Activated naive CD4-positive, alpha-beta T cell treated with anti-CD3 and anti-CD28 coated beads, Interleukin-2, amount 10 ng/mL, durations not matched to agents 7 days and 5 days (primary cell): ENCODE results near the gene MRPL43.

ENCODE experiments used
- CTCF ChIA-PET: fragments of 350-600 bp; sonication (Branson Sonifier 250); formaldehyde crosslinking; loops from one replicate; lab custom pipeline; 2021; ENCODE audit warnings: antibody characterized with exemption; lab: Charles Lee
- DNase-seq: peaks from one replicate; pipeline ENCODE4 v3.0.0-alpha.2; 2020
- H3K27ac Mint-ChIP-seq: one replicate; pipeline ENCODE4 v1.8.0; 2021; ENCODE audit warnings: mild to moderate bottlenecking, moderate library complexity, mixed read lengths
- H3K27me3 Mint-ChIP-seq: one replicate; pipeline ENCODE4 v1.8.0; 2021; ENCODE audit warnings: mild to moderate bottlenecking, mixed read lengths
- H3K36me3 Mint-ChIP-seq: one replicate; pipeline ENCODE4 v1.8.0; 2021; ENCODE audit warnings: mixed read lengths
- H3K4me1 Mint-ChIP-seq: one replicate; pipeline ENCODE4 v1.8.0; 2021; ENCODE audit warnings: mixed read lengths
- H3K4me3 Mint-ChIP-seq: one replicate; pipeline ENCODE4 v1.8.0; 2021; ENCODE audit warnings: mild to moderate bottlenecking, moderate library complexity, mixed read lengths
- H3K9me3 Mint-ChIP-seq: one replicate; pipeline ENCODE4 v1.8.0; 2021; ENCODE audit warnings: mixed read lengths

Gene MRPL43

DNA sequence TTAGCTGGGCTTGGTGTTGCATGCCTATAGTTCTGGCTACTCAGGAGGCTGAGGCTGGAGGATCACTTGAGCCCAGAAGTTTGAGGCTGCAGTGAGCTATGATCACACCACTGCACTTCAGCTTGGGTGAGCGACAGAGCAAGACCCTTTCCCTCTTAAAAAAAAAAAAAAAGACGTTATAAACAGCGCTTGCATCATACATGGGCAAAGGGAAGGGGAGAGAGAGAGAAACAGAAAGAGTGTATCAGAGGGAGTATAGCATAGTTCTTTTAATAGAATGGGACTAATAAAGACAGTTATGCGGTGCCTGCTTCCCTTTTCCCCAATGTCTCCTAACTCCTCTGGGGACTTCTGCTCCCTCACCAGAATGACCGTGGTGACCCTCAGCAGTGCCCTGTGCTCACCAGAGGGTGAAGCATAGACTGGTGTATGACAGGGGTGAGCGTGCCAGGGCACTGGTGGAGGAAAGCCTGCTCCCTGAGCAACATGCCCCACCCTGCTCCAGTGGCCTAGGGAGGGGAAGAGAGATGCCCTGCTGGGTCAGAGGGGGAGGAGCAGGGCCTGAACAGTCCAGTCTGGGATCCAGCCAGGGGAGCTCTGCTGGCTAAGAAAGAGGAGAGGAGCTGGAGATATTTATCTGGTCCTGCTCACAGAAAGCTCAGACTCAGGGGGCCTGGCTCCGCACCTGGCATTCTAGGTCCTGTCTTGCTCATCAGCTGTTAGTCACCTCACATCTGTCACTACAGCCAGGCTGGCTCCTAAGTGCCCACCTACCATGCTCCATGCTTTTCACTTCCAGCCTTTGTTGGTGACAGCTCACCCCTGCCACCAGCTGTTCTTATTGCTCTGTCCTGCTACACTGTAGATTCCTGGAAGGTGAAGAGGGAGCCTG lies 41.4 kb upstream of the MRPL43 start:
- no peak for DNase-seq
- H3K9me3 Mint-ChIP-seq, result no peaks in the 10 kb centered on the region
- CTCF ChIA-PET, result interaction anchor here (8.1 kb wide), 1 partner anchor 12 kb away, joined by 98 read pairs; no protein-coding TSS in a partner anchor
- no peak overlapping the region for H3K4me3 Mint-ChIP-seq
- H3K27me3 Mint-ChIP-seq, result peaks cover 45% of the 10 kb centered on the region
- no peak overlapping the region for H3K27ac Mint-ChIP-seq
- H3K4me1 Mint-ChIP-seq, result peaks cover 22% of the 10 kb centered on the region
- H3K36me3 Mint-ChIP-seq, result peaks cover 5% of the 10 kb centered on the region

DNA sequence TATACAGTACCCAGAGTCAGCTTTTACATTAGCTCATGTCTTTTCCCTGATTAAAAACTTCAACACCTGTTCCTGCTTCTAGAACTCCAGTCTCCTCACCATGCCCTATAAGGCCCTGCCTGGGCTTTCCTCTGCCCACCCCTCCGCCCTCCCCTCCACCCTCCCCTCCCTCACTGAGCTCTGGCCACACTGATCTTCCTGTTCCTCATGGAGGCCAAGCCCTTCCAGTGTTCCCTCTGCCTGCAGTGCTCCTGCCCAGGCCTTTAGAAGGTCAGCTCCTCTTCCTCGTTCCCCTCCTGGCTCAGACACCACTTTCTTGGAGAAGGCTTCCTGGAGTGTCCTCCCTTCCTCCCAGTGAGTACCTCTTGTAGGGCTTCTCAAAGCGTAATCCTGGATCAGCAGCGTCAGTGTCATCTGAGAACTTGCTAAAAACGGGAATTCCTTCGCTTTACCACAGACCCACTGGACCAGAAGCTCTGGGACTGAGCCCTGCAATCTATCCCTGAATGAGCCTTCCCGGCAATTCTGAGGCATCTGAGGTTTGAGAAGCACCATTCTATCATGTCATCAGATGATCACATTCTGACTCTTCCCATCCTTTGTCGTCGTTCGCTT lies 39.9 kb upstream of the MRPL43 start:
- Mint-ChIP-seq H3K27me3 (peaks cover 49% of the 10 kb centered on the region), H3K9me3 (no peaks in the 10 kb centered on the region)
- CTCF ChIA-PET, result interaction anchor here (0.9 to 8.1 kb wide), 2 partner anchors 9 to 10 kb away, joined by 3 to 98 read pairs; no protein-coding TSS in a partner anchor

DNA sequence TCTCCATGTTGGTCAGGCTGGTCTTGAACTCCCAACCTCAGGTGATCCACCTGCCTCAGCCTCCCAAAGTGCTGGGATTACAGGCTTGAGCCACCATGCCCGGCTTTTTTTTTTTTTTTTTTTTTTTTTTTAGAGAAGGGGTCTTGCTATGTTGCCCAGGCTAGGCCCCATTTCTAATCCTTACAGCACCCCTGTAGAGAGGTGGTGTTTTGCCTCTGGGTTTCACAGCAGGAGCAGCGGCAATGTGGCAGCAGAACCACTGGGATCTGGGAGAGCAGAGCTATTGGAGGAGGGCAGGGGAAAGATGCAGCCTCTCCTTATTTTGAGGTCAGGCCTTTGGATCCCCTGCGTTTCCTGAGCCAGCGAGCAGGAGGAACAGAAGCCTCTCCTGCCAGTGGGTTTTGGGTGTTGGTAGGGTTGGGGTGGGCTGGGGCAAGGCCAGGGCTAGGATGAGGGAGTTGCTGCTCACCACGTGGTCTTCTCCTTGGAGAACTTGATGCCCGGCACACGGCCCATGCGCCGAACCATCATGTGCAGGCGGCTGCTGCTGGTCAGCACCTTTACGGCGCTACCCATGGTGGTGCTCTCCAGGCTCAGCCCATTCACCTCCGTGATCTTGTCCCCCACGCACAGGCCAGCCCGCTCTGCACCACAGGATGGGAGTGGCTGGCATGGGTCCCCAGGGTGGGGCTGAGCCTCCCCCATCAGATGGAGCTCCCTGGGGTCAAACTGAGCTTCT lies 35.8 kb upstream of the MRPL43 start:
- H3K27ac Mint-ChIP-seq, result no peak overlapping the region
- no peak for DNase-seq
- peaks cover 1% of the 10 kb centered on the region for H3K36me3 Mint-ChIP-seq
- no peaks in the 10 kb centered on the region for H3K4me1 Mint-ChIP-seq
- H3K27me3 Mint-ChIP-seq, result peaks cover 59% of the 10 kb centered on the region
- CTCF ChIA-PET, result interaction anchor here (0.8 to 1.3 kb wide), 3 partner anchors 9 to 12 kb away, joined by 3 to 4 read pairs (median 3); no protein-coding TSS in a partner anchor
- H3K9me3 Mint-ChIP-seq, result no peaks in the 10 kb centered on the region
- no peak overlapping the region for H3K4me3 Mint-ChIP-seq

More for the DNA sequence above, 39.9 kb upstream of the MRPL43 start:
- DNase-seq, result no peak
- H3K4me3 Mint-ChIP-seq, result no peak overlapping the region
- H3K27ac Mint-ChIP-seq, result no peak overlapping the region
- peaks cover 8% of the 10 kb centered on the region for H3K4me1 Mint-ChIP-seq
- H3K36me3 Mint-ChIP-seq, result no peaks in the 10 kb centered on the region

- H3K4me3 Mint-ChIP-seq, result no peak overlapping the region
- no peak overlapping the region for H3K27ac Mint-ChIP-seq
- no peaks in the 10 kb centered on the region for H3K4me1 Mint-ChIP-seq
- DNase-seq, result no peak
- peaks cover 1% of the 10 kb centered on the region for H3K36me3 Mint-ChIP-seq
- peaks cover 62% of the 10 kb centered on the region for H3K27me3 Mint-ChIP-seq
- CTCF ChIA-PET, result interaction anchor here (1.0 to 1.6 kb wide), 3 partner anchors 11 to 24 kb away, joined by 3 to 5 read pairs (median 3); no protein-coding TSS in a partner anchor
- H3K9me3 Mint-ChIP-seq, result no peaks in the 10 kb centered on the region
Observed at GRCh38 chr10:101021692-101022251, 34.5 kb upstream of the MRPL43 start.

- H3K9me3 Mint-ChIP-seq, result no peaks in the 10 kb centered on the region
- H3K36me3 Mint-ChIP-seq, result peaks cover 1% of the 10 kb centered on the region
- no peak for DNase-seq
- H3K4me3 Mint-ChIP-seq, result no peak overlapping the region
- CTCF ChIA-PET, result interaction anchor here (1.0 to 1.6 kb wide), 2 partner anchors 22 to 23 kb away, joined by 3 to 5 read pairs; no protein-coding TSS in a partner anchor
- no peak overlapping the region for H3K27ac Mint-ChIP-seq
- H3K27me3 Mint-ChIP-seq, result peaks cover 65% of the 10 kb centered on the region
- no peaks in the 10 kb centered on the region for H3K4me1 Mint-ChIP-seq
Observed at GRCh38 chr10:101021239-101021638, 33.9 kb upstream of the MRPL43 start.

DNA sequence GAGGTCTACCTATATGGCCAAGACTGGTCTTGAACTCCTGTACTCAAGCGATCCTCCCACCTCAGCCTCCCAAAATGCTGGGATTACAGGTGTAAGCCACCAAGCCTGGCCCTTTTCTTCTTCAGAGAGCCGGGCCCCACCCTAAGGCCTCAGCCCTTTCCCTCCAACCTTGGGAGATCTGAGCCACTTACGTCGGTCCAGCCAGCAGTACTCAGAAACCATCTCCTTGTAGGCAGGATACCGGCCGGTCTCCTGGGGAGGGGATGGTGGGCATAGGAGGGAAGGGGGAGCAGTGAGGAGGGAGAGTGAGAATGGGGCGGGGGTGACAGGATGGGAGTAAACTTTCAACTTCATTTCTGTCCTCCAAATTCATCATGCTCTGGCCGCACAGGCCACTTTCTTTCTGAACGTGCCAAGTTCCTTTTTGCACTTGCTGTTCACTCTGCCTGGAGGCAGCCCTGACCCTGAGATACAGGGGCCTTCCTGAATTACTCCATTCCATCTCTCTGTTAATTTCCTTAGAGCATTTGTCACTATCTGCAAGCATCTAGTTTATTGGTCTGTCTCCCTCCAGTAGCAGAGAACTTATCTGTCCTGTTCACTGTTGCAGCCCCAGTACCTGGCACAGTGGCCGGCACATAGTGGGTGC lies 33.3 kb upstream of the MRPL43 start:
- CTCF ChIA-PET, result interaction anchor here (1.4 to 7.2 kb wide), 4 partner anchors 8 to 41 kb away, joined by 5 to 169 read pairs (median 57); partner anchors contain the start of genes KAZALD1, LZTS2, PDZD7 and SFXN3
- Mint-ChIP-seq H3K9me3 (no peaks in the 10 kb centered on the region), H3K4me3 (no peak overlapping the region), H3K4me1 (no peaks in the 10 kb centered on the region), H3K27me3 (peaks cover 72% of the 10 kb centered on the region), H3K36me3 (peaks cover 1% of the 10 kb centered on the region), H3K27ac (no peak overlapping the region)
- no peak for DNase-seq

DNA sequence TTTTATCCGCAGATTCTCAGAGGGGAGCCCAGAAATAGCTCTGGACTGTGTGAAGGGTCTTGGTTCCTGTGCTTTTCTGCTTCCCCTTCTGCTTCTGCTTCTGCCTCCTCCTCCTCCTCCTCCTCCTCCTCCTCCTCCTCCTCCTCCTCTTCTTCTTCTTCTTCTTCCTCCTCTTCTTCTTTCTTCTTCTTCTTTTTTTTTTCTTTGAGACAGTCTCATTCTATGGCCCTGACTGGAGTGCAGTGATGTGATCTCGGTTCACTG lies 32.1 kb upstream of the MRPL43 start:
- no peak overlapping the region for H3K27ac Mint-ChIP-seq
- no peaks in the 10 kb centered on the region for H3K9me3 Mint-ChIP-seq
- peaks cover under 1% of the 10 kb centered on the region for H3K4me1 Mint-ChIP-seq
- no peak overlapping the region for H3K4me3 Mint-ChIP-seq
- H3K36me3 Mint-ChIP-seq, result peaks cover 1% of the 10 kb centered on the region
- CTCF ChIA-PET, result interaction anchor here (0.6 to 7.2 kb wide), 21 partner anchors 9 to 123 kb away, joined by 3 to 169 read pairs (median 5); partner anchors contain the start of genes KAZALD1, LZTS2, PDZD7 and SFXN3
- no peak for DNase-seq
- peaks cover 84% of the 10 kb centered on the region for H3K27me3 Mint-ChIP-seq

DNA sequence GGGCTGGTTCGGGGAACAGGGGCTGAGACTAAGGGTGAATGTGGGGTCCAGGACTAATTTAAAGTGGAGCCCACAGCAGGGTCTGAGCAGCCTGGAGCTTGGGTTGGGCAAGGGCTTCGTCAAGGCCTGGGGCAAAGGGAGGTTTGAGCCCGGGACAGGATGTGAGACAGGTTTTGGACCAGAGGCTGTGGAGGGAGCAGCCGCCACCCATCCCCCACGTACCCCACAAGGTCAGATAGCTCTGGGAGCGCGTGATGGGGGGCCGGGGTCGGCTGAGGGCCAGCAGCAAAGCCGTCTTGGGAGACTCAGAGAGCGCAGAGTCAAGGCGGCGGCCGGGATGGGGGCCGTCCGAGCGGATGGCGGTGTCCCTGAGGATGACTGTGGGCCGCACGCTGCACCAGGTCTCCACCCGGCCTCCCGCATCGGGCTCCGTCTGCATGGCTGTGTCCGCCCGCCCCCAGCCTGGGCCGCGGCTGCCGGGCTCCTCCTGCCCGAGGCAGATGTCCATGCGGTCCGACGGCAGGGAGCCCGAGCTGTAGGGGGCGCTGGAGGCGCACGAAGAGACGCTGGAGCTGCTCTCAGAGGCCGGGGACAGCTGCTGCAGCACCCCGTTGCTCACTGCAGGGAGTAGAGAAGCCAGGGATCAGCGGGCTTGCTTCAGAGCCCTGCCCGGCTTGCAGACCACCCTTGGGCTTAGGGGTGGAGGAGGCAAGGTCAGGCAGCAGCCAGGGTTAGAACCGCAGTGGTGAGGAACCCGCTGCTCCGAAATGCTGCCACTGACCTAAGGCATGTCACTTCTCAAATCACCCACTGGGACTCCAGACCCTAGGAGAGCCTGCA lies 31.5 kb upstream of the MRPL43 start:
- peak; percentile 88 for DNase-seq
- Mint-ChIP-seq H3K9me3 (no peaks in the 10 kb centered on the region), H3K4me1 (peaks cover 3% of the 10 kb centered on the region), H3K4me3 (no peak overlapping the region), H3K27ac (no peak overlapping the region), H3K36me3 (peaks cover 1% of the 10 kb centered on the region), H3K27me3 (peaks cover 86% of the 10 kb centered on the region)
- CTCF ChIA-PET, result interaction anchor here (0.6 to 7.2 kb wide), 22 partner anchors 10 to 124 kb away, joined by 3 to 169 read pairs (median 4); partner anchors contain the start of genes KAZALD1, LZTS2, PDZD7 and SFXN3

DNA sequence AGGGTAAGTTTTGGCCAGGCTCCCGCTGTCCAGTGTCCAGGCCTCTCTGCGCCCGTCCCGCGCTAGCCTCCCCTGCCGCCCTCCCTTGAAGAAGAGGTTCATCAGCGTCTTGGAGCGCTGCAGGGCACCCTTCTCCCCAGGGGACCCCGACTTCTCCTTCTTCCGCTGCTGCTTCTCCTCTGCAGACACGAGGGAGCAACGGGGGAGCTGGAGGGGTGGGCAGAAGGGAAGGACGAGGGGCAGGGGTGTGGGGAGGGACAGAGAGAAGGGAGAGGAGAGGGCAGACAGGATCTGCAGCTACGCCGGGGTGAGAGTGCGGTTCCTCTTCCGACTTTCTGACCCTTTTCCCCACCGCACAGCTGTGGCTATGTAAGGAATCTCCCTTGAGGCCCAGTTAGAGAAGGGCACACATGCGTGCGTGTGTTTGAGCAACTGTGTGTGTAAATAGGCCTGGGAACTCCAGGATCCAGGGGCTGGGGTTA lies 30.9 kb upstream of the MRPL43 start:
- peaks cover 86% of the 10 kb centered on the region for H3K27me3 Mint-ChIP-seq

DNA sequence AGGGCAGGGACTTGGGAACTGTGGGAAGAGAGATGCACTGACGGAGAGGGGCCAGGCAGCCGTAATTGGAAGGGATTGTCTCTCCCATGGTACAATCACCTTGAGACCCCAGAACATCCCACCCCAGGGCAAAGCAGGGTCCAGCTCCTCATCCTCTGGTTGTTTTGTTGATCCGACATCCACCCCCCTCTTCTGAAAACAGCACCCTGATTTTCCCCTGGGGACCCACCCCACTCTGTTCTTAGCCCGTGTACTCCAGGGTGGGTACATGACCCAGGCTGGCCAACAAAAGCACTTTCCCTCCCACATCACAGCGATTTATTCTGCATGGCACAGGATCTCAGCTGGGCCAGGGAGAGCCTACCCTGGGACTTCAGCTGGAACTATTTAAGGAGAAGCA lies 29.5 kb upstream of the MRPL43 start:
- DNase-seq, result no peak
- H3K4me3 Mint-ChIP-seq, result no peak overlapping the region
- peaks cover 12% of the 10 kb centered on the region for H3K4me1 Mint-ChIP-seq
- H3K36me3 Mint-ChIP-seq, result peaks cover 1% of the 10 kb centered on the region
- CTCF ChIA-PET, result interaction anchor here (0.6 to 7.2 kb wide), 8 partner anchors 12 to 128 kb away, joined by 3 to 169 read pairs (median 10); partner anchors contain the start of genes LZTS2, PDZD7 and SFXN3
- peaks cover 90% of the 10 kb centered on the region for H3K27me3 Mint-ChIP-seq
- no peaks in the 10 kb centered on the region for H3K9me3 Mint-ChIP-seq
- no peak overlapping the region for H3K27ac Mint-ChIP-seq

More for the DNA sequence above, 30.9 kb upstream of the MRPL43 start:
- peaks cover 5% of the 10 kb centered on the region for H3K4me1 Mint-ChIP-seq
- H3K4me3 Mint-ChIP-seq, result no peak overlapping the region
- H3K27ac Mint-ChIP-seq, result no peak overlapping the region
- H3K36me3 Mint-ChIP-seq, result peaks cover 1% of the 10 kb centered on the region
- no peak for DNase-seq
- CTCF ChIA-PET, result interaction anchor here (1.1 to 7.2 kb wide), 12 partner anchors 11 to 124 kb away, joined by 3 to 169 read pairs (median 10); partner anchors contain the start of genes LZTS2, PDZD7 and SFXN3
- no peaks in the 10 kb centered on the region for H3K9me3 Mint-ChIP-seq

- H3K27ac Mint-ChIP-seq, result no peak overlapping the region
- CTCF ChIA-PET, result interaction anchor here (0.6 to 7.2 kb wide), 11 partner anchors 13 to 305 kb away, joined by 3 to 169 read pairs (median 6); partner anchors contain the start of genes LZTS2, PDZD7 and SFXN3
- peaks cover 12% of the 10 kb centered on the region for H3K4me1 Mint-ChIP-seq
- peaks cover 78% of the 10 kb centered on the region for H3K27me3 Mint-ChIP-seq
- no peak overlapping the region for H3K4me3 Mint-ChIP-seq
- no peaks in the 10 kb centered on the region for H3K9me3 Mint-ChIP-seq
- H3K36me3 Mint-ChIP-seq, result peaks cover 1% of the 10 kb centered on the region
- DNase-seq, result no peak
Observed at GRCh38 chr10:101015582-101015973, 28.3 kb upstream of the MRPL43 start.

- H3K36me3 Mint-ChIP-seq, result peaks cover 1% of the 10 kb centered on the region
- H3K4me1 Mint-ChIP-seq, result peaks cover 12% of the 10 kb centered on the region
- no peaks in the 10 kb centered on the region for H3K9me3 Mint-ChIP-seq
- peaks cover 73% of the 10 kb centered on the region for H3K27me3 Mint-ChIP-seq
- CTCF ChIA-PET, result interaction anchor here (0.7 to 7.2 kb wide), 19 partner anchors 7 to 454 kb away, joined by 3 to 169 read pairs (median 5); partner anchors contain the start of genes LZTS2, PDZD7 and SFXN3
- no peak for DNase-seq
- no peak overlapping the region for H3K4me3 Mint-ChIP-seq
- H3K27ac Mint-ChIP-seq, result no peak overlapping the region
Observed at GRCh38 chr10:101014966-101015581, 27.8 kb upstream of the MRPL43 start.
